Astrocyte (in vitro differentiated cells and primary cell): ENCODE data around the gene IL34. TPM values are rescaled to one million over a fixed set of nuclear protein-coding genes. Genes with fewer than 3 reads are reported as not detected.
"Not testable (repeated sequence)": the region's sequence is repeated elsewhere in the genome, so short reads cannot be mapped to it uniquely, and the experiment has no call there.

Experiments used
- DNase-seq: peaks from one replicate; pipeline ENCODE4 v3.0.0-alpha.2; 2010; ENCODE audit warnings: low read depth
- FAIRE-seq: peaks from 2 replicates; lab custom pipeline; 2011; peaks lifted over from hg19 to GRCh38; lab: Jason Lieb, UNC
- H2AFZ ChIP-seq: 2 replicates; pipeline ENCODE4 v1.6.0; 2012; ENCODE audit warnings: low read depth, low read length, inconsistent platforms
- H3K27ac ChIP-seq: 2 replicates; pipeline ENCODE4 v1.5.1; 2011; ENCODE audit warnings: low read depth, low read length, inconsistent platforms
- H3K27me3 ChIP-seq: 2 replicates; pipeline ENCODE4 v1.6.0; 2011; ENCODE audit warnings: low read length, inconsistent platforms; ENCODE audit not compliant: insufficient read depth
- H3K36me3 ChIP-seq: 2 replicates; pipeline ENCODE4 v1.5.1; 2011; ENCODE audit warnings: low read length, inconsistent platforms; ENCODE audit not compliant: insufficient read depth
- H3K4me1 ChIP-seq: 2 replicates; pipeline ENCODE4 v1.5.1; 2011; ENCODE audit warnings: low read length, inconsistent platforms; ENCODE audit not compliant: insufficient read depth
- H3K4me2 ChIP-seq: 2 replicates; pipeline ENCODE4 v1.6.0; 2012; ENCODE audit warnings: low read length, inconsistent platforms
- H3K4me3 ChIP-seq: 2 replicates; pipeline ENCODE4 v1.5.1; 2011; ENCODE audit warnings: low read depth, mild to moderate bottlenecking, low read length, inconsistent platforms; ENCODE audit not compliant: insufficient read depth
- H3K79me2 ChIP-seq: 2 replicates; pipeline ENCODE4 v1.6.0; 2012; ENCODE audit warnings: mild to moderate bottlenecking, low read length, inconsistent platforms; ENCODE audit not compliant: insufficient read depth
- H3K9ac ChIP-seq: 2 replicates; pipeline ENCODE4 v1.6.0; 2012; ENCODE audit warnings: mild to moderate bottlenecking, low read length, inconsistent platforms
- H3K9me3 ChIP-seq: 2 replicates; pipeline ENCODE4 v1.5.1; 2012; ENCODE audit warnings: low read depth, mild to moderate bottlenecking, low read length, inconsistent platforms; ENCODE audit not compliant: insufficient read depth
- H4K20me1 ChIP-seq: 2 replicates; pipeline ENCODE4 v1.6.0; 2012; ENCODE audit warnings: low read length, inconsistent platforms; ENCODE audit not compliant: insufficient read depth
- H3K27ac Mint-ChIP-seq: one replicate; pipeline ENCODE4 v1.8.0; 2021; ENCODE audit warnings: mild to moderate bottlenecking, mixed read lengths; ENCODE audit not compliant: unreplicated experiment
- H3K27me3 Mint-ChIP-seq: one replicate; pipeline ENCODE4 v1.8.0; 2021; ENCODE audit warnings: low read depth, mixed read lengths; ENCODE audit not compliant: unreplicated experiment
- H3K36me3 Mint-ChIP-seq: one replicate; pipeline ENCODE4 v1.8.0; 2021; ENCODE audit warnings: low read depth, mixed read lengths; ENCODE audit not compliant: unreplicated experiment
- H3K4me1 Mint-ChIP-seq: one replicate; pipeline ENCODE4 v1.8.0; 2021; ENCODE audit warnings: low read depth, mixed read lengths; ENCODE audit not compliant: unreplicated experiment
- H3K4me3 Mint-ChIP-seq: one replicate; pipeline ENCODE4 v1.8.0; 2021; ENCODE audit warnings: mild to moderate bottlenecking, moderate library complexity, mixed read lengths; ENCODE audit not compliant: unreplicated experiment
- H3K9me3 Mint-ChIP-seq: one replicate; pipeline ENCODE4 v1.8.0; 2021; ENCODE audit warnings: mild to moderate bottlenecking, mixed read lengths; ENCODE audit not compliant: unreplicated experiment
- EZH2 ChIP-seq: IDR thresholded peaks from 2 replicates; pipeline ENCODE4 v1.6.1; 2012; ENCODE audit warnings: mild to moderate bottlenecking, low read length, inconsistent platforms; ENCODE audit not compliant: insufficient read depth
- total RNA-seq: library from RNA; stranded (reverse); gene quantifications from 2 replicates; pipeline ENCODE4 v1.2.1, GENCODE V29; 2021
- TF ChIP-seq, protein P1 (sequence below): IDR thresholded peaks from 2 replicates; pipeline ENCODE4 v1.5.1; 2011; ENCODE audit warnings: low read depth, mild to moderate bottlenecking, inconsistent platforms, low read length, moderate library complexity; ENCODE audit not compliant: insufficient read depth

Gene IL34
- total RNA-seq, 1 donor from 2014 or later = 0.34 TPM

DNA sequence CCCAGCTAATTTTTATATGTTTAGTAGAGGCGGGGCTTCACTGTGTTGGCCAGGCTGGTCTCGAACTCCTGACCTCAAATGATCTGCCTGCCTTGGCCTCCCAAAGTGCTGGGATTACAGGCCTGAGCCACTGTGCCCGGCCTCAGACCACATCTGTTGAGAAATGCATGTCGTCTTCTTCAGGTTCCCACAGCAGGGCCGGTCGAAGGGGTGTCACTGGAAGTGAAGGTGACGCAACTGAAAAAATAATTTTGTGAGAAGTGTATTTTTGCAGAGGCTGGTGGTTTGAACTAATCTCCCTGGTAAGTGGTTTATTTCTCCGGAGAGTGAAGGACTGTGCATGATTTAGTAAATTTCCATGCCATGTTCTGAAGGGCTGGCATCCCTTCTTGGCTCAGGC, 33.4 kb upstream of the IL34 start:
- no peak for FAIRE-seq

DNA sequence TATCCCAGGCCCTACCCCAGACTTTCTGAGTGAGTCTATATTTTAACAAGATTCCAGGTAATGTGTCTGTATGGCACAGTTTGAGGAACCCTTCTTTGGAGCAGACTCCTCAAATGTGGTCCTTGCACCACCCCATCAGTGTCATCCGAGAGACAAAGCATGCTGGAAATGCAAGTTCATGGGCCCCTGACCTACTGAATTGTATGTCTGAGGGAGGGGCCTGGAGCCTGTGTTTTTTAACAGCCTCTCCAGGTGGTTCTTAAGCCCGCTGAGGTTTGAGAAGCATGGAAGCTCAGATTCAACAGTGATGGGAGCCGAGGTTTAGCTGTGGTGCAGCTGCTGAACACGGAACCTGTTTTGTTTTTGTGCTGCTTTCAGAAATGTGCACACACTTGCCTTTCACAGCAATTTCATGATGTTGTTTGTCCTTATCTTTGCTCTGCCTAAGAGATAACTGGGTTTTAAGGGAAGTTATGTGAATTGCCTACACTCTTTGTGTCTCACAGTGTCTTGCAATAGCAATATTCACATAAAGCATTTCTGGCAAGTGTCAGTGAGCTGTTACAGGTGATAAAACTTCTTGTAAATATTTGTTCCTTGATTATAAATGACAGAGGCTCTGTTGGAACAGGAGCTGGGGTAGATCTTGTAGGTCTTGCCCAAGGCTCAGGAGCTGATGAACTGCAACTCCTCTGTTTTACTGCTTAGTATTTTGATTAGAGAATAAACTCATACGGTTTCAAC, 32.0 kb upstream of the IL34 start:
- H3K79me2 ChIP-seq = no peaks in the 10 kb centered on the region
- no peaks in the 10 kb centered on the region for H3K4me1 Mint-ChIP-seq
- no peak overlapping the region for H3K4me3 ChIP-seq
- H3K4me2 ChIP-seq = no peak overlapping the region
- DNase-seq = no peak
- H3K27me3 ChIP-seq = no peaks in the 10 kb centered on the region
- FAIRE-seq = no peak
- H3K36me3 ChIP-seq = no peaks in the 10 kb centered on the region
- H2AFZ ChIP-seq = no peak overlapping the region
- no peaks in the 10 kb centered on the region for H4K20me1 ChIP-seq
- peaks cover 2% of the 10 kb centered on the region for H3K9me3 Mint-ChIP-seq
- H3K27ac Mint-ChIP-seq = no peak overlapping the region
- no peaks in the 10 kb centered on the region for H3K4me1 ChIP-seq
- no peak overlapping the region for H3K27ac ChIP-seq
- no peaks in the 10 kb centered on the region for H3K36me3 Mint-ChIP-seq
- H3K9ac ChIP-seq = no peak overlapping the region
- no peak overlapping the region for H3K4me3 Mint-ChIP-seq
- H3K27me3 Mint-ChIP-seq = peaks cover 21% of the 10 kb centered on the region
- H3K9me3 ChIP-seq = no peaks in the 10 kb centered on the region
- TF ChIP-seq, protein P1, sequence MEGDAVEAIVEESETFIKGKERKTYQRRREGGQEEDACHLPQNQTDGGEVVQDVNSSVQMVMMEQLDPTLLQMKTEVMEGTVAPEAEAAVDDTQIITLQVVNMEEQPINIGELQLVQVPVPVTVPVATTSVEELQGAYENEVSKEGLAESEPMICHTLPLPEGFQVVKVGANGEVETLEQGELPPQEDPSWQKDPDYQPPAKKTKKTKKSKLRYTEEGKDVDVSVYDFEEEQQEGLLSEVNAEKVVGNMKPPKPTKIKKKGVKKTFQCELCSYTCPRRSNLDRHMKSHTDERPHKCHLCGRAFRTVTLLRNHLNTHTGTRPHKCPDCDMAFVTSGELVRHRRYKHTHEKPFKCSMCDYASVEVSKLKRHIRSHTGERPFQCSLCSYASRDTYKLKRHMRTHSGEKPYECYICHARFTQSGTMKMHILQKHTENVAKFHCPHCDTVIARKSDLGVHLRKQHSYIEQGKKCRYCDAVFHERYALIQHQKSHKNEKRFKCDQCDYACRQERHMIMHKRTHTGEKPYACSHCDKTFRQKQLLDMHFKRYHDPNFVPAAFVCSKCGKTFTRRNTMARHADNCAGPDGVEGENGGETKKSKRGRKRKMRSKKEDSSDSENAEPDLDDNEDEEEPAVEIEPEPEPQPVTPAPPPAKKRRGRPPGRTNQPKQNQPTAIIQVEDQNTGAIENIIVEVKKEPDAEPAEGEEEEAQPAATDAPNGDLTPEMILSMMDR = no peak

More for the DNA sequence above, 33.4 kb upstream of the IL34 start:
- DNase-seq = no peak
- H3K4me1 ChIP-seq = no peaks in the 10 kb centered on the region
- Mint-ChIP-seq H3K36me3 (no peaks in the 10 kb centered on the region), H3K27me3 (peaks cover 18% of the 10 kb centered on the region), H3K27ac (no peak overlapping the region), H3K9me3 (no peaks in the 10 kb centered on the region), H3K4me1 (no peaks in the 10 kb centered on the region), H3K4me3 (no peak overlapping the region)
- TF ChIP-seq, protein P1 = no peak
- no peak for TF ChIP-seq EZH2
- H4K20me1 ChIP-seq = no peaks in the 10 kb centered on the region
- no peaks in the 10 kb centered on the region for H3K9me3 ChIP-seq
- no peaks in the 10 kb centered on the region for H3K79me2 ChIP-seq
- no peak overlapping the region for H3K9ac ChIP-seq
- H3K27me3 ChIP-seq = no peaks in the 10 kb centered on the region
- no peak overlapping the region for H3K4me2 ChIP-seq
- H3K27ac ChIP-seq = no peak overlapping the region
- H2AFZ ChIP-seq = no peak overlapping the region
- H3K4me3 ChIP-seq = no peak overlapping the region
- H3K36me3 ChIP-seq = no peaks in the 10 kb centered on the region

DNA sequence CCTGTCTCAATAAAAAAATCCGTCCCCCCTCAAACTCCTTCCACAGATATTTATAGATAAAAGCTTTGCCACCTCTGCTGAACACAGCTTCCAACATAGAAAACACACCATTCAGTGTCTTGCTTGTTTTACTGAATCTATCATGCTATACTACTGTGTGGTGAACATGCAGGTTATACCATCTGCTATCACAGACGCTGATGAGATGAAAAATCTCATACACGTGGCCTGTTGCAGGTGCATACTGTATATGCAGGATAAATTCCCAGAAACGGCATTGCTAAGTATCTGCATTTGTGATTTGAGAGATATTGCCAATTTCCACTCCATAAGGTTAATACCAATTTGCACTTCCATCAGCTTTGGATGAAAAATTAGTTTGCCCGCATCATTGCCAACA, 30.4 kb upstream of the IL34 start:
- DNase-seq = no peak
- peaks cover 24% of the 10 kb centered on the region for H3K27me3 Mint-ChIP-seq
- peaks cover 5% of the 10 kb centered on the region for H3K4me1 Mint-ChIP-seq
- TF ChIP-seq, protein P1 = no peak
- no peak for TF ChIP-seq EZH2
- H3K27ac Mint-ChIP-seq = no peak overlapping the region
- no peaks in the 10 kb centered on the region for H3K4me1 ChIP-seq
- H3K27me3 ChIP-seq = no peaks in the 10 kb centered on the region
- H3K9me3 Mint-ChIP-seq = peaks cover 2% of the 10 kb centered on the region
- no peak overlapping the region for H3K27ac ChIP-seq
- no peaks in the 10 kb centered on the region for H3K36me3 Mint-ChIP-seq
- no peak overlapping the region for H3K4me3 ChIP-seq
- H3K4me3 Mint-ChIP-seq = no peak overlapping the region
- FAIRE-seq = no peak
- H2AFZ ChIP-seq = no peak overlapping the region
- H3K9me3 ChIP-seq = no peaks in the 10 kb centered on the region
- H3K36me3 ChIP-seq = no peaks in the 10 kb centered on the region
- no peaks in the 10 kb centered on the region for H4K20me1 ChIP-seq
- no peak overlapping the region for H3K9ac ChIP-seq
- no peaks in the 10 kb centered on the region for H3K79me2 ChIP-seq
- H3K4me2 ChIP-seq = no peak overlapping the region

DNA sequence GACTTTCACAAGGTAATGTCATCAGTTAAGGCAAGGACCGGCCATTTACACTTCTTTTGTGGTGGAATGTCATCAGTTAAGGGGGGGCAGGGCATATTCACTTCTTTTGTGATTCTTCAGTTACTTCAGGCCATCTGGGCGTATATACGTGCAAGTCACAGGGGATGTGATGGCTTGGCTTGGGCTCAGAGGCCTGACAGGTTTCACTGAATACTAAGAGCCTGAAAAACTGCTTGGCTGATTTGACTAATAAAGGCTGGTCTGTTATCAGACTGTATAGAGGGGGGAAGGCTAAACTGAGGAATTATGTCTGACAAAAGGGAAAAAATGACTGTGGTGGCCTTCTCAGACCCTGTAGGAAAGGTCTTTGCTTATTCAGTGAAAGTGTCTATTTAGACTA, 24.5 kb upstream of the IL34 start:
- not testable (repeated sequence) for H3K4me3 ChIP-seq, H3K4me2 ChIP-seq, FAIRE-seq, H2AFZ ChIP-seq, H3K4me3 Mint-ChIP-seq, H3K36me3 Mint-ChIP-seq, H3K9ac ChIP-seq, H4K20me1 ChIP-seq, H3K27ac ChIP-seq, H3K36me3 ChIP-seq, H3K4me1 ChIP-seq, H3K79me2 ChIP-seq, H3K9me3 ChIP-seq, H3K27me3 ChIP-seq, H3K27ac Mint-ChIP-seq, DNase-seq, H3K4me1 Mint-ChIP-seq, H3K9me3 Mint-ChIP-seq
- peaks cover 51% of the 10 kb centered on the region for H3K27me3 Mint-ChIP-seq
